ENCODE data around the gene SP6. TPM values are rescaled to one million over a fixed set of nuclear protein-coding genes. Genes with fewer than 3 reads are reported as not detected.

The SP6 gene
- total RNA-seq, 4 donors from 2014 or later: 1.1 to 6.4 (median 3.8) TPM

- DNase-seq: no peak
- H3K4me1 ChIP-seq: no peaks in the 10 kb centered on the region
- TF ChIP-seq POLR2A (IDR thresholded peaks at IDR 0.05): no peak
- TF ChIP-seq CTCF (IDR thresholded peaks at IDR 0.05): peak in 5 of 6 experiments; percentile 31 to 61 (median 34)
- no peak overlapping the region for H3K4me3 ChIP-seq
- intact Hi-C loops (cut with DNase I): loop anchor here (10.0 kb wide), 1 partner anchor 108 kb away; the partner anchor contains the start of gene TBKBP1
- WGBS, 2 donors: 26 to 32% methylated on average over 4 to 7 of the region's 9 CpGs
- H3K27ac ChIP-seq: no peak overlapping the region
- H3K36me3 ChIP-seq: peaks cover 0 to 10% (median 0%) of the 10 kb centered on the region in 3 donors
- peaks cover 0 to 8% (median 0%) of the 10 kb centered on the region in 4 donors for H3K27me3 ChIP-seq
- no peaks in the 10 kb centered on the region for H3K9me3 ChIP-seq
Measured at GRCh38 chr17:47802341-47803022, 48.5 kb downstream of the SP6 start.

GRCh38 chr17:47801906-47802305 is 49.1 kb downstream of the SP6 start:
- 41 to 43% methylated on average over 5 of the region's 6 CpGs for WGBS, 2 donors
- intact Hi-C loops (cut with DNase I): loop anchor here (10.0 kb wide), 1 partner anchor 107 kb away; the partner anchor contains the start of gene TBKBP1
- H3K27ac ChIP-seq: no peak overlapping the region
- peaks cover 0 to 8% (median 0%) of the 10 kb centered on the region in 4 donors for H3K27me3 ChIP-seq
- no peak for DNase-seq
- H3K4me3 ChIP-seq: no peak overlapping the region
- peaks cover 0 to 4% (median 0%) of the 10 kb centered on the region in 3 donors for H3K36me3 ChIP-seq
- H3K9me3 ChIP-seq: no peaks in the 10 kb centered on the region
- no peaks in the 10 kb centered on the region for H3K4me1 ChIP-seq
- TF ChIP-seq POLR2A (IDR thresholded peaks at IDR 0.05): no peak
- no peak for TF ChIP-seq CTCF (IDR thresholded peaks at IDR 0.05)

- WGBS, 2 donors: 50 to 85% methylated on average over 2 to 3 of the region's 4 CpGs
- Histone ChIP-seq H3K27me3 (peaks cover 0 to 13% (median 0%) of the 10 kb centered on the region in 4 donors), H3K9me3 (no peaks in the 10 kb centered on the region), H3K36me3 (no peaks in the 10 kb centered on the region), H3K4me1 (no peaks in the 10 kb centered on the region), H3K4me3 (no peak overlapping the region), H3K27ac (no peak overlapping the region)
- intact Hi-C loops (cut with DNase I): loop anchor here (10.0 kb wide), 1 partner anchor 106 kb away; the partner anchor contains the start of gene TBKBP1
- DNase-seq: no peak
- TF ChIP-seq POLR2A (IDR thresholded peaks at IDR 0.05) (no peak), CTCF (IDR thresholded peaks at IDR 0.05) (no peak)
Measured at GRCh38 chr17:47801176-47801765, 49.7 kb downstream of the SP6 start.

GRCh38 chr17:47800686-47801085 is 50.3 kb downstream of the SP6 start:
- intact Hi-C loops (cut with DNase I): loop anchor here (10.0 kb wide), 1 partner anchor 106 kb away; the partner anchor contains the start of gene TBKBP1
- Histone ChIP-seq H3K27me3 (peaks cover 0 to 13% (median 0%) of the 10 kb centered on the region in 4 donors), H3K36me3 (no peaks in the 10 kb centered on the region), H3K4me1 (no peaks in the 10 kb centered on the region), H3K4me3 (no peak overlapping the region), H3K9me3 (no peaks in the 10 kb centered on the region), H3K27ac (no peak overlapping the region)
- TF ChIP-seq CTCF (IDR thresholded peaks at IDR 0.05): no peak
- TF ChIP-seq POLR2A (IDR thresholded peaks at IDR 0.05): no peak
- 83 to 85% methylated on average over 7 to 8 of the region's 12 CpGs for WGBS, 2 donors
- no peak for DNase-seq

GRCh38 chr17:47797797-47798196 is 53.2 kb downstream of the SP6 start:
- Histone ChIP-seq H3K27me3 (peaks cover 0 to 35% (median 3%) of the 10 kb centered on the region in 4 donors), H3K36me3 (no peaks in the 10 kb centered on the region), H3K9me3 (no peaks in the 10 kb centered on the region), H3K4me1 (no peaks in the 10 kb centered on the region), H3K27ac (no peak overlapping the region), H3K4me3 (no peak overlapping the region)
- 33 to 52% methylated on average over 2 of the region's 2 CpGs for WGBS, 2 donors
- TF ChIP-seq POLR2A (IDR thresholded peaks at IDR 0.05): no peak
- TF ChIP-seq CTCF (IDR thresholded peaks at IDR 0.05): no peak
- intact Hi-C loops (cut with DNase I): loop anchor here (10.0 kb wide), 1 partner anchor 83 kb away; no protein-coding TSS in a partner anchor
- DNase-seq: no peak
